ENCODE data around the gene ELL3.
"Not testable (repeated sequence)": the region's sequence is repeated elsewhere in the genome, so short reads cannot be mapped to it uniquely, and the experiment has no call there.

ELL3 gene, protein sequence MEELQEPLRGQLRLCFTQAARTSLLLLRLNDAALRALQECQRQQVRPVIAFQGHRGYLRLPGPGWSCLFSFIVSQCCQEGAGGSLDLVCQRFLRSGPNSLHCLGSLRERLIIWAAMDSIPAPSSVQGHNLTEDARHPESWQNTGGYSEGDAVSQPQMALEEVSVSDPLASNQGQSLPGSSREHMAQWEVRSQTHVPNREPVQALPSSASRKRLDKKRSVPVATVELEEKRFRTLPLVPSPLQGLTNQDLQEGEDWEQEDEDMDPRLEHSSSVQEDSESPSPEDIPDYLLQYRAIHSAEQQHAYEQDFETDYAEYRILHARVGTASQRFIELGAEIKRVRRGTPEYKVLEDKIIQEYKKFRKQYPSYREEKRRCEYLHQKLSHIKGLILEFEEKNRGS

DNA sequence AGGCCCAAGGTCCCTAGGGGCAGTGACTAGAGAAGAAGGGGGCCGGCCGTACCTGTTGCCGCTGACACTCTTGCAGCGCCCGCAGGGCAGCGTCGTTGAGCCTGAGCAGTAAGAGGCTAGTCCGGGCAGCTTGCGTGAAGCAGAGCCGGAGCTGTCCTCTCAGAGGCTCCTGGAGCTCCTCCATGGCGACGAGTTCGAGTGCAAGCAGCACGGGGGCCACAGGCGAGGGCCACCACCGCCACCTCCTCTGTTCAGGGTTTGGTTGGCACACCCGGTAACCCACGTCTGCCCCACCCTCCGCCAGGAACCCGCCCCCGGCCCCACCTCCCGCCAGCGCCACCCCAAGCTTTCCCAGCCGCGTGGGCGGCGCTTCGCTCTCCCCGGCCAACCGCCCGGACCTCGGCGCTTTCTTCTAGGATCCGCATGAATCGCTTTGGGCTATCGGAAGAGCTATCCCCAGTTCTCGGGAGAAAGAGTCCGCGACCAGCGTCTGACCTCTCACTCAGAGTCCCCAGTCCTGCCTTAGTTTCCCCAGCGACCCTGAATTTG is at the start of gene ELL3:
ELL3 (minus strand) TSS at position 249 of the 549 bp plus-strand sequence; CDS start at position 184, 65 bp downstream.
- no peak for DNase-seq

DNA sequence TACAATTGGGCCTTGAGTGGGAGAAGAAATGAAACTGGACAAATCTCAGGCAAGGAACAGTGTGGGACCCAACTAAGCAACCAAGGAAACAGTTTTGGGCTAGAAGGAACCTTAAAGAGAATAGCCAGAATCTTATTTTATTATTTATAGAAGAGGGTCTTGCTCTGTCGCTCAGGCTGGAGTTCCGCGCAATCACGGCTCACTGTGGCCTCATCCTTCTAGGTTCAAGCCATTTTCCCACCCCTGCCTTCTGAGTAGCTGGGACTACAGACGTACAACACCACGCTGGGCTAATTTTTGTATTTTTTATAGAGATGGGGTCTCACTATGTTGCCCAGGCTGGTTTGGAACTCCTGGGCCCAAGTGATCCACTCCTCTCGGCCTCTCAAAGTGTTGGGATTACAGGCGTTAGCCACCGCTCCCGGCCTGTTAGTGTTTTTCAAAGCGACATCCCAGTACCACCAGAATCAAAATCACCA is 49.3 kb upstream of the ELL3 start:
- DNase-seq: no peak

DNA sequence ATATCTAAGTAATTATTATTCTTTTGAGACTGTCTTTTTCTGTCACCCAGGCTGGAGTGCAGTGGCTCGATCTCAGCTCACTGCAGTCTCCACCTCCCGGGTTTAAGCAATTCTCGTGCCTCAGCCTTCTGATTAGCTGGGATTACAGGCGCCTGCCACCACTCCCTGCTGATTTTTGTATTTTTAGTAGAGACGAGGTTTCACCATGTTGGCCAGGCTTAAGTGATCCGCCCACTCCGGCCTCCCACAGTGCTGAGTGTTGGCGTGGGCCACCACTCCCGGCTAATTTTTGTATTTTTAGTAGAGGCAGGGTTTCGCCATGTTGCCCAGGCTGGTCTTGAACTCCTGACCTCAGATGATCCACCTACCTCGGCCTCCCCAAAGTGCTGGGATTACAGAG is 48.5 kb upstream of the ELL3 start:
- not testable (repeated sequence) for DNase-seq

DNA sequence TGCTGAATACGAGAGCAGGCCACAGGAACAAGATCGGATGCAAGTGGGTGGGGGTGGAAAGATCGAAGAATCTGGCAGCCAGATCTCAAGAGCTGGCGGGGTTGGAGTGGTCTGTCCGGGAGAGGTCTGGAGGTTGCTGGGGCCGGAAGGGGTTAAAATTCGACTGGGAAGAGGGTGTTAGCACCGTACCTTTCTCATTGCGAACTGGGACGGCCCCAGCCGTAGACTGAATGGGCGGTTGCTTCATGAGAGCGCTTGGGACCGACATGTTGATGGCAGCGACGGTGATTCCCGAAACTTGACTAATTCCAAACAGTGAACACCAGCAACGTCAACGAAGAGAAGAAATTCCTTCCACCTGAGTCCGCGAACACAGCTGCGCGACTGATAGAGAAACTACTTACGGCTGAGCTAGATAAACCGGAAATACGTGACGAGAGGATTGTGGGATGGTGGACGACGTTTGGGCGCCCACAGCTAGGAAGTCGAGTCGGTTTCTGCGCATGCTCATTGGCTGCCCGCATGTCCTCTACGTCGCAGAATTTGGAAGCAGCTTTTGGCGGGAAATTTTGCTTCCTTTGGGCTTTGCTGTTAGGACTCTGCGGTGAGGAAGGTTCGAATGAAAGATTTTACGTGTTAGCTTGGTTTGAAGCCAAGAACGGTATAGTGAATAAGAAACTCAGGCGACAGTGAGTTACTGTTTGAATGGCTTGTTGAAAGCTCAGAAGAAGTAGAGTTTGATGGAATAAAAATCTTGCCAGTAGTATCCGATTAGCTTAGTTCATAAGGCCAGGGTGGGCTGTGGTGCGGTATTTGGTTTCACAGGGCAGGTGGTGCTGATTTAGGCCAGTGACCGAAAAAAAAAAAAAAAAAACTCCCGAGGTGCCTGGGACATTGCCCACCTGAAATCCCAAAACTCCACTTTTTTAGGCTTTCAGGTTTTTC is 47.8 kb upstream of the ELL3 start, which contains the start of gene MFAP1:
MFAP1 (minus strand) TSS at position 389 of the 945 bp plus-strand sequence; CDS start at position 268, 121 bp downstream.
- peak; percentile 94 for DNase-seq

DNA sequence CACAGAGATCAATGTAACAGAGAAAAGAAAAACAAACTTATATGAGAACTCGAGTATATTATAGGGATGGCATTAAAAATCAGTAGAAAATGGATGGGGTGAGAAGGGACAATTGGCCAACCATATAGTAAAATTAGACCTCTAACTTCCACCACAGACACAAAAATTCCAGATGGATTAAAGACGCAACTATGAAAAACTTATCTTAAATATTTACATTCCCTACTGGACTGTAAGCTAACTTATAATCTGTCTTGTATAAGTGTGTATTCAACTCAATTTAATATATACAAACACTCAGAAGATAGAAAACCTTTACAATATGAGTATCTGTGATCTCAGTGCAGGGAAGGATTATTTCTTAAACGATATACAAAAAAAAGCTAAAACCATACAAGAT is 44.7 kb upstream of the ELL3 start:
- DNase-seq: no peak

DNA sequence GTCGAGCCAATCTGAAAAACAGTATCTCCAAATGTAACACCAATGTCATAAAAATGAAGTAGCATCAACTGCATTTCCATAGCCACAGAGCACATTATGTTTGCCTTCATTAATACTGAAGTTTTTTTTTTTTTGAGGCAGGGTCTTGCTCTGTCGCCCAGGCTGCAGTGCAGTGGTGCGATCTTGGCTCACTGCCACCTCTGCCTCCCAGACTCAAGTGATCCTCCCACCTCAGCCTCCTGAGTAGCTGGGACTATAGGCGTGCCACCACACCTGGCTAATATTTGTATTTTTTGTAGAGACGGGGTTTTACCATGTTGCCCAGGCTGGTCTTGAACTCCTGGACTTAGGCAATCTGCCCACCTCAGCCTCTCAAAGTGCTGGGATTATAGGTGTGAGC is 38.3 kb upstream of the ELL3 start:
- DNase-seq: not testable (repeated sequence)

DNA sequence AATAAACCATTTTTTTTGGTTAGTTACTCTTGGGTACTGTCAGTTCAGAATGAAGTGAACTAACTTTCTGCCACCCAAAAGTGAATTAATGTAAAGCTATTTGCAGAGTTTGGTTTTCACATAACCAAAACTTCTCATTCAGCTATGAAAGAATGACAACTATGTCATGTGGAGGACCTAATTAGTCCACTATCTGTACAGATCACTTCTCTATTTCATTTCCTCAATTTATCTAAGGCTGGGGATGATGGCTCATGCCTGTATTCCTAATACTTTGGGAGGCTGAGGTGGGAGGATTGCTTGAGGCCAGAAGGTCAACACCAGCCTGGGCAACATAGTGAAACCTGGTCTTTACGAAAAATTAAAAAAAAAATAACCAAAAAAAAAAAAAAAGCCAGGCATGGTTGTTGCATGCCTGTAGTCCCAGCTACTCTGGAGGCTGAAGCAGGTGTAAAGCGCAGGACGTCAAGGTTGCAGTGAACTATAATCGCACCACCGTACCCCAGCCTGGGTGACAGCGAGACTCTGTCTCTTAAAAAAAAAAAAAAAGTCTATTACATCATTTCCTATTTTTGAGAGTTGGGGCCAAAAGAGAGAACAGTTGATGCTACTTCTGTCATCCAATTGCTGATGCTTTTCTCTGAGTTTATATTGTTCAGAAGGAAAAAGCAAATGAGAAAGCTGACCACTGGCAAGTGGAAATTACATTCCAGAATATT is 32.4 kb upstream of the ELL3 start:
- DNase-seq: no peak

DNA sequence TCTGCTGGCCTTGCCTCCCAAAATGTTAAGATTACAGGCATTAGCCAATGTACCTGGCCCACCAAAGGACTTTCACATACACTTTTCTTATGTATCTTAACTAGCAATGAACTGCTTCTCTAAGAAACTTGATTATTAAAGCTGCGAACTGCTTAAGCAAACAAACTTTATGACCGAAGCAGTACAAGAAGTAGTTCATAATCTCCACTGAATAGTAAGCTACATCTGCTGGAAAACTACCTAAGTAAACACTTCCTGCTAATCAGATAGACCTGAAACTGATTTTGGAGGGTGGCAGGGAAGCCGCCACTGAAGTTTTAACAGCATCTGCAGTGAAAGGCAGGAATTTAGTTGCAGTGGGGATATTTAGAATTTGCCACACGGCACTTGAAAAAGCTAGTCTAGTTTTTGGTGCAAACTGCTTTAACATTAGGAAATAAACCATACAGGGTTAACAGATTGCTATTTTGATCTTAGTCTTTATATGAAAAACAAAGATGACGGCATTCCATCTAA is 31.7 kb upstream of the ELL3 start:
- DNase-seq: no peak

DNA sequence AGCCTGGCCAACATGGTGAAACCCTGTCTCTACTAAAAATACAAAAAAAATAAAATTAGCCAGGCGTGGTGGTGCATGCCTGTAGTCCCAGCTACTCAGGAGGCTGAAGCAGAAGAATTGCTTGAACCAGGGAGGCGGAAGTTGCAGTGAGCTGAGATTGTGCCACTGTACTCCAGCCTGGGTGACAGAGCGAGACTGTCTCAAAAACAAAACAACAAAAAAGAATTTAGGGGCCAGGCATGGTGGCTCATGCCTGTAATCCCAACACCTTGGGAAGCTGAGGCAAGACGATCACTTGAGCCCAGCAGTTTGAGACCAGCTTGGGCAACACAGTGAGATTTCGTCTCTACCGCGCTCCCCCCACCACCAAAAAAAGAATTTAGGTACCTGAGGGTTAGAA is 25.9 kb upstream of the ELL3 start:
- DNase-seq: not testable (repeated sequence)

DNA sequence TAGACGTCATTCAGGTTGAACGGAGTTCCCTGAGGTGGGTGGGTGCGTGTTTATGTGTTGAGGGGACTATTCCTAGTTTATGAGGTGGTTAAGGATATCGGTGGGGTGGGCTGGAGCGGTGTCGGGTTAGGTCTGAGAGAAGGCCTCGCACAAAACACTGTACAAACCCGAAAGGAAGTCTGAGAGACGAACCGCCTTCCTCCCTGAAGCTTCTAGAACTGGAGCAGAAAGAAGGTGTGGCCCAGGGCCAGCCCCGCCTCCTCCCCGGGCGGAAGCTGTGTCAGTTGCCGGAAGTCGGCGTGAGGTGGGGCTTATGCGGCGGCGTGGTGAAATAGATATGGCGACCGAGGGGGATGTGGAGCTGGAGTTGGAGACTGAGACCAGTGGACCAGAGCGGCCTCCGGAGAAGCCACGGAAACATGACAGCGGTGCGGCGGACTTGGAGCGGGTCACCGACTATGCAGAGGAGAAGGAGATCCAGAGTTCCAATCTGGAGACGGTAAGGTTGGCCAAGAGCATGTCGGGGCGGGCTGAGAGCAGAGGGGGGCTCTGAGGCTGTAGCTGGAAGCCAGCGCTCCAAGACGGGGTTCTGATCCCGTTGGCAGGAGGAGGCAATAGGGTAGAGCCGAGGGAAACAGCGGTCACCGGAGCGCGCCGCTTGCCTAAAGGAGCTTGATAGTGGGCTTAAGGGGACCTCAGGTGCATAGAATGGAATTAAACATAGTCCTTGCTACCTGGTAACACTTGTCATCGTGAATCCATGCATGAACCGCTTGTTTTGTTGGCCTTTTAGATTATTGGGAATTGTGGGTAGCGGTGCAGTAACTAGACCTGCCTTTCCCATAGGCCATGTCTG is 23.7 kb upstream of the ELL3 start, which contains the start of gene HYPK:
HYPK (plus strand) TSS at position 314 of the 856 bp plus-strand sequence; CDS start at position 338, 24 bp downstream.
- peak; percentile 94 for DNase-seq

DNA sequence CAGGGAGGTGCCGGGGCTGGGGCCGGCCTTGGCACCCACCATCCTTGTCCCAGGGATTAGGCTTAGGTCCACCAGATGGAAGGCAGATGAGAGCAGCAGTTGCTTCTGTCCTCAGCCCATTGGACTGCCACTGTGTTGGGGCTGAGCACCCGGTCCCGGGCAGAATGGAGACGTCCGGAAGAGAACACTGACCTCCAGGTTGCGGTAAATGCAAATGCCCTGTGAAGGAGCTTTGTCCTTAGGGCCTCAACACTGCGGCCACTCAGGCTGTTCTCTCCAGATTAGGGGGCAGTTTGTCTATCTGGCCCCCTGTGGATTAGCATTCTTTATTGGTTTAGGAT is 23.1 kb upstream of the ELL3 start, which contains the start of gene SERINC4:
SERINC4 (minus strand) TSS at position 276 of the 341 bp plus-strand sequence; CDS start at position 42, 234 bp downstream.
- DNase-seq: no peak

DNA sequence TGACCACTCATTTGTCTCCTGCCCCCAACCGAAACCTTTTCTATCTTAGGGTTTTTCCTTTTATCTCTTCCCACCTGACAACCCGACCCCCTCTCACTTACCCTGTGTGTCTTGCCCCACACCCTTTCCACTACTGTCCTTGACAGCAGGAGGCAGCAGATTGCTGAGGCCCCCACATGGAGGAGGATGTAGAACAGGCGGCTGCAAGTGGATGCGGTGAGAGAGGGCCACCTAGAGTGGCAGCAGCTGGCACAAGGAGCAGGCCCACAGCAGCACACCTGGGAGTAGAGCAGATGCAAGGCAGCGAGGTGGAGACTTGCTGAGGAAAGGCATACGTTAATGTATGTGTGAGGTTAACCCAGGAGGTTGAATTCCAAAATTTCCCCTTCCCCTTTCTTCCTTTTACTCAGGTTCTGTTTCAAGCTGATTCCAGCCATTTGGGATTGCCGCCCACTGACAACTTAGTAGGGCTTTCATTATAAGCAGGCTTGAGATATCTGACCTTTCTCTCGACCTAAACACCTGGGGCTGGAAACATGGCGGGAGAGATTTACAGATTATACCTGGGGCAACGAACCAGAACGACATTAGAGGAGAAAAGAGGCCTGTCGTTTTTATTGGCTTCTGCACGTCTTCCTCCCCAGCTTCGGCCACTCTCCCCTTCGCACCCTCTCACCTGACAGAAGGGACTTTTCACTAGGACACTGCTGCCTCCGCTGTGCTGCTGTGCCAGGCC is 22.6 kb upstream of the ELL3 start:
- no peak for DNase-seq

DNA sequence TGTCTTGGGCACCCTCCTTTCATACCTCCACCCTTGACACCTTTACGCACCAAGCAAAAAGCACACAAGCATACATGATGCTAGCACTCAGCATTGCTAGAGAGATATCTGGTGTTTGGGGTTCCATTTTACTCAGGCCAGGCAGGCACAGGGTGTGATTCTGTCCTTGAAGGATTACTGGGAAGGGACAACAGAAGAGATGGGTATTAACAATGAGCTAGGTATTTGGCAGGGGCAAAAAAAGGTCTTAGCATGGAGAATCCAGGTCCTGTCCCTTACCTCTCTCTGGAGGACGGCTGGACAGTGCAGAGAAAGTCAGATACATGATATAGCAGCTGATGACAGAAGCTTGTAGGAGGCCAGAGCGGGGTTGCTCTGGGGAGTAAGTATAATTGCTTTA is 19.8 kb upstream of the ELL3 start:
- no peak for DNase-seq

DNA sequence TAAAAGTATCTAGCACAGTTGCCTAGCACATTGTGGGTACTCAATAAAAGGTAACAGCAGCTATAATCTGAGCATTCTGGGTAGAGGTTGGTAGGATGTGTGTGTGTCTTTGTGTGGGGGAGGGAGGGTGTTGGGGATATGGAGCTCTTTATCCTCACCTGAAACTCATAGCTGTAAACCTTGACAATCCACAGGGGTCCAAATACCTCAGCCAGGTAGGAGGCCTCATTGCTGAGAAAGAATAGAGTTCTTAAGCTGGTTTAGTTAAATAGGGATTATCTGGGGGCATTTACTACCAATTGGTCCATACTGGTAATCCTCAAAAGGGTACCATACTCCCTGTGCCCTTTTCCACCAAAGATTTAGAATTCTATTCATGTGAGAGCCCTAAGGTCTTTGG is 19.2 kb upstream of the ELL3 start:
- no peak for DNase-seq

DNA sequence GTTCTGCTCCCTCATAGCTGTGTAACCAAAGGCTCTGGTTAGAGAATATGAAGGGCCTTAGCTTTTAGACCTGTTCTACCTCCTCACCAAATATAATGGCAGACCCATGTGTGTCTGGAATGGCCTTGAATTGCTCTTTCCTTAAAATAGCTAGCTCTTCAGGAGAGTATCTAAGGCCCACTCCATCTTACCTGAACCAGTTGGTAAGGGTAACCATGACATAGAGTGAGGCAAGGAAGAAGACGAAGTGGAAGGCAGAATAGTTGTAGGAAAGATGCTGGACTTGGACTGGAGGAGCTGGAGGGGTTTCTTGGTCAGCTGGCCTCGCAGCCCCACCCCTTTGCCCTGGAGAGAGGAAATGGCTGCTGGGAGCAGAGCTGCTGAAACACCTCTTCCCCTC is 18.4 kb upstream of the ELL3 start:
- no peak for DNase-seq

DNA sequence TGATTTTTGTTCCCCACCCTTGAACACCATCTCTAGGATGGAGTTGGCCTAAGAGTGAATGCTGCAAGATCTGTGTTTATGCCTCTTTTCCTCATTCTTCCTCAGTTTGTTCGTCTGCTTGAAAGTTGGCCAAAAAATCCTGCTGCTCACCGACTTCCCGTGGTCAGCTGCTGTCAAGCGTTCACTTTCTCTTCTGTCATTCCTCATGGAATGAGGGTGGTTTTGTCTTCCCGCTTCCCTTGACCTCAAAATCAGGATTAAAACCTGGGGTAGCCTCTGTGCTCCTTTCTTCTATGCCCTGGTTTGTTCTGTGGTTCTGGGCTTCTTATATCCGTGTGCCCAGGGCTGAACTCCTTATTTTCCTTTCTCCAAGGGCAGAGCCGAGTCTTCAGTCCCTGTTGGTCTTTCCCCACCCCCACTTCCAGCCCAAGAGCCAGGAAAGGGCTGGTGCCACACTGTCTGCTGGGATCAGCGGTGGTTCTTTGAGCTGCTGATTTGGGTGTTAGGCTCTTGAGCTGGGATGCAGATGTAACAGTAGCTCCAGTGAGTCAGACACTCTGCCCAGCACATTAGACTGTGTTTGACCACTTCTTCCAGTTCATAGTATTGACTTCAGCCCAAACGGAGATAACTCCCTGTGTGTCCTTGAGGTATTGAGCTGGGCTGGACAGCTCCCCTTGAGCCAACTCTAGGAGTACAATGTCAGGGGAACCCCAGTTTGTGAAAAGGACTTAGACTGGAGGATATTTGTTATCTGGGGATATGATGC is 17.7 kb upstream of the ELL3 start:
- DNase-seq: no peak

DNA sequence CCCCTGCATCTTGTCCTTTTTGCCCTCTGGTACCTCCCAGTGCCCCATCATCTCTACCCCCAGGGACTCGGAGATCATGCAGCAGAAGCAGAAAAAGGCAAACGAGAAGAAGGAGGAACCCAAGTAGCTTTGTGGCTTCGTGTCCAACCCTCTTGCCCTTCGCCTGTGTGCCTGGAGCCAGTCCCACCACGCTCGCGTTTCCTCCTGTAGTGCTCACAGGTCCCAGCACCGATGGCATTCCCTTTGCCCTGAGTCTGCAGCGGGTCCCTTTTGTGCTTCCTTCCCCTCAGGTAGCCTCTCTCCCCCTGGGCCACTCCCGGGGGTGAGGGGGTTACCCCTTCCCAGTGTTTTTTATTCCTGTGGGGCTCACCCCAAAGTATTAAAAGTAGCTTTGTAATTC is 16.9 kb upstream of the ELL3 start:
- DNase-seq: no peak

DNA sequence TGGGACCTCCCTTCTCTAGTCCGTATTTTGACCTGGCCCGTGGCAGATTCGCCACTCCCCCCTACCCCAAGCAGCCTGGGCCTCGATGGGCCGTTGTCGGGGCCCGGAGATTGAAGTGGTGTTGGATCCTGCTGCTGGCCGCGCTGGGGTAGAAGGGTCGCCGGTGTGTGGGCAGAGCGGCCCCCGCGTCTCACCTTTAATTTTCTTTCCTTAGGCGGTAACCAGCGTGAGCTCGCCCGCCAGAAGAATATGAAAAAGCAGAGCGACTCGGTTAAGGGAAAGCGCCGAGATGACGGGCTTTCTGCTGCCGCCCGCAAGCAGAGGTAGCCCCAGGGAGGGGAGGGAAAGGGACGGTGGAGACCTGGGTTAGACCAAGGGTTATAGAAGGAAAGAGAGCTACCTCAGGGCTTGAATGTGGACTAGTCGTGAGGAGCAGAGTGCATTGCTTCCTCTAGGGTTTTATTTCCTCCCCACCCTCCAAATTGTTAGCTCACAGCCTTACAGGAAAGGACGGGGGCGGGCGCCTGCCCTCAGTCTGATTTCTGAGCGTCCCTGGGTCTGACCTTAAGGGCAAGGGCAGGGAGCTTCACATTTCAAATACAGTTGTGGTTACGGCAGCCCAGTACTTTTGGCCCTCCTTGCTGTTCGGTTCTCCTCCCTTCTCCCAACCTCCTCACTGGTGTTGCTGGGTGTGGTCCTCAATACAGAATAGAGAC is 16.2 kb upstream of the ELL3 start:
- no peak for DNase-seq
